Dedifferentiated amniotic fluid mesenchymal stem cell (primary cell): ENCODE data around the gene PTK6.

Source experiments
- DNase-seq: peaks from one replicate; pipeline ENCODE4 v3.0.0-alpha.2; 2016; ENCODE audit errors: extremely low spot score

PTK6 gene

GRCh38 chr20:63557481-63557891, 20.3 kb upstream of the PTK6 start:
- DNase-seq = no peak

GRCh38 chr20:63556873-63557478, 19.8 kb upstream of the PTK6 start:
- no peak for DNase-seq

DNA sequence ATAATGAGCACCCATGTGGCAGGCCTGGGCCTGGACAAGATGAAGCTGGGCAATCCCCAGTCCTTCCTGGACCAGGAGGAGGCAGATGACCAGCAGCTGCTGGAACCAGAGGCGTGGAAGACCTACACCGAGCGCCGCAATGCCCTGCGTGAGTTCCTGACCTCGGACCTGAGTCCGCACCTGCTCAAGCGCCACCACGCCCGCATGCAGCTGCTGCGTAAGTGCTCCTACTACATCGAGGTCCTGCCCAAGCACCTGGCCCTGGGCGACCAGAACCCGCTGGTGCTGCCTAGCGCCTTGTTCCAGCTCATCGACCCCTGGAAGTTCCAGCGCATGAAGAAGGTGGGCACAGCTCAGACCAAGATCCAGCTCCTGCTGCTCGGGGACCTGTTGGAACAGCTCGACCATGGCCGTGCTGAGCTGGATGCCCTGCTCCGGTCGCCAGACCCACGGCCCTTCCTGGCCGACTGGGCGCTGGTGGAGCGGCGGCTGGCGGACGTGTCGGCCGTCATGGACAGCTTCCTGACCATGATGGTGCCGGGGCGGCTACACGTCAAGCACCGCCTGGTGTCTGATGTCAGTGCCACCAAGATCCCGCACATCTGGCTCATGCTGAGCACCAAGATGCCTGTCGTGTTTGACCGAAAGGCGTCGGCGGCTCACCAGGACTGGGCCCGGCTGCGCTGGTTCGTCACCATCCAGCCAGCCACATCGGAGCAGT, 18.6 kb upstream of the PTK6 start:
- DNase-seq = no peak

DNA sequence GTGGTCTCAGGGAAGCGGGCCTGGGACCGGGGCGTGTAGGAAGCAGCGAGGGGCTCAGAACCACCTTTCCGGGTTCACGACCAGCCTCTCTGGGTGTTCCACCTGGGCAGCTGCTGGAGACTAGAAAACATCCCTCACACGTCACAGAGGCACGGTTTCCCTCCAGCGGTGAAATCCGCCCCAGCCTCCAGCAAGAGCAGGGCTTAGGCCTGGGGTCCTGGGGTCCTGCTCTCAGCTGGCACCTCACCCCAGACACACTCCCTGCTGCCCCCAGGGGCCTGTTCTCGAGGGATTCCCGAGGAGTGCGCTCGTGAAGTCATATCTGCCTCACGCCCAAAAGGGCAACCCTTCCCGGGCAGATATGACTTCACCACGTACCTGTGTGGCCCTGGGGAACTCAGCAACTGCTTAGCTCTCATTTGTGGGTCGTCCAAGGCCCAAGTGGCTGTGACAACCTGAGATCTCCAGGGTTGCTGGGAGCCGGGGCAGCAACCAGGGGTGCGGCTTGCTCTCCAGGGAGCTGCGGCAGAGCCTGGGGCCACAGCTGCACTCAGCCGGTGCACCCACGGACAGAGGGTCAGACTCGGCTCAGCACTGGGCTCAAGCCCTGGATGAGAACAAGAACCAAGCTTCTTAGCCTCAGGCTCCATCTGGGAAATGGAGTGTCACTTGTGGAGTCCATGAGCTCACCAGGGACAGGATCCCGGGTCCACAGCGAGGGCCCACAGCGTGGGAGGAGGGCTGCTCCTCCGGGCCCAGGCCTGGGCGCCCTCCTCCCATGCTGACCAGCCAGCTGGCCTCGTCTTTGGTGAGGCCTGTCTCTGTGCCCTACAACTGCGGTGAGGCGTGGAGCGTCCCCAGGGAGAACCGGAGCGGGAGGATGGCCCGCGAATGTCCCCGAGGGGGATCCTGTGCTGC, 17.4 kb upstream of the PTK6 start:
- no peak for DNase-seq

DNA sequence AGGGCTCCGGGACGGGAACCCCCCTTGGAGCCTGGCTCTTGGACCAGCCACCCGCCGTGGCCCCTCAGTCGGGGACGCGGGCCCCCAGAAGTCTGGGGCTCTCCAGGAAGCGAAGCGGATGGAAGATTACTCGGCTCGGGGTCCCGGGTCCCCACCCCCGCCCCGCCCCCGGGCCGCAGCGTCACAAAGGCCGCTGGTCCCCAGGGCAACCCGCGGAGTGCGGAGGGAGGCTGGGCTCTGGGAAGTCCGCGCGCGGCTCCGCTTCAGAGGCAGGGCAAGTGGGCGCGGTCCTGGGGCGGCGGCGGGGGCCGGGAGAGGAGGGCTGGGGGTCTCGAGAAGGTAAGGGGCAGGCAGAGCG, 16.7 kb upstream of the PTK6 start, which contains the start of gene FNDC11:
FNDC11 (plus strand) TSS at position 227 of the 358 bp plus-strand sequence. CDS start 1,505 bp downstream, outside the sequence.
- no peak for DNase-seq

GRCh38 chr20:63553251-63553932, 16.2 kb upstream of the PTK6 start:
- peak; percentile 66 for DNase-seq

DNA sequence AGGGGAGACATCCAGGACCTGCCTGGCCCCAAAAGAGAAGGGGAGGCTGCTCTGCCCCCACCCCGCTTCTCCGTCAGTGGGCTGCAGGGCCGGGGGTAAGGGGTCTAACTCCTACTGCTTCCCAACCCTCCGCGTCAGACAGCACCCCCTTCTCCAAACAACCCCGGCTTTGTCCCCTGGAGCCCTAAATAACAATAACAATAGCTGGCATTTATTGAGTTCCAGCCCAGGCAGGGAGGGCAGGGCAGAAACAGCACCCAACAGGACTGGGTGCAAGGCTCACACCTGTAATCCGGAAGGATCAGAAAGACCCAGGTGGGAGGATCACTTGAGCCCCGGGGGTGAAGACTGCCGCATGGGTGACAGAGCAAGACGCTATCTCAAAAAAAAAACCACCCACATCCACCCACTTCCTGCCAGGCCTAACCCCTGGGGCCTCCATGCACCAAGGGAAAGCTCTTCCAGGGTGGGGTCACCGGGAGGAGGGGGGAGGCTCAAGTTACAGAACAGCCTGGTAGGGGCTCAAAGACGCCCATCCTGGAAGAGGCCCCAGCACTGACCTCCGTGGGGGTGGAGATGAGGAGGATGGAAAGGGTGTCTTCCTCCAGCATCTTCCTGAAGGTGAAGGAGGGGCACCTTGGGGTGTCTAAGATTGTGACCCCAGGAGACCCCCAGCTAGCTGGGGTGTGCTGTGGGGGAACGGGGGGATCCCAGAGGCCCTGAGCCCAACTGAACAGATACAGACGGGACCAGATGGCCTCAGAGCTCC, 15.5 kb upstream of the PTK6 start:
- DNase-seq = no peak

GRCh38 chr20:63551068-63551467, 13.9 kb upstream of the PTK6 start:
- no peak for DNase-seq

DNA sequence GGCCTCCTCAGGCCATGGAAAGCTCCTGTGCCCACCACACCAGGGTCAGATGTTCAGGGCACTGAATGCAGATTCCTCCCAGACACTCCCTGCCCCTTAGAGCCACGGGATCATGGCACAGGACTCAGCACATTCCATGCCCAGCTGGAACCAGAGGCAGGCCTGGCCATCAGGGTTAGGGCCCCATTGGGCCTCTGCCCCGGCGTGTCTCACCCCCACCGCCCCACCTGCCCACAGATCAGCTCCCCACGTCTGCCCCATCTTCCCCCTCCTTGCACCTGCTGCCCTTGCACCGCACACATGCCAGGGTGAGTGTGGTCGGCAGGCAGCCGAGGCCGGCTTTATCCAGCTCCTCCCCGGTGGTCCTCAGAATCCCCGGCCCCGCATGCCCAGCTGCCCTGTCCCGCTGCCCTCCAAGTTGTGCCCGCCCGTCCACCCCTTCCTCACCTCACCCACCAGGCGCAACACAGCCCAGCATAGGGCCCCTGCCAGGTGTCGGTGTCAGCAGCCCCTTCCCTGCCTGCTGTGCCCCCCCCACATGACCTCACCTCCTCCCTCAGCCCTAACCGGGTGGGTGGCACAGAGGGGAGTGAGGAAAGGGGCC, 12.6 kb upstream of the PTK6 start:
- no peak for DNase-seq

- DNase-seq = no peak
Observed at GRCh38 chr20:63549019-63549418, 11.8 kb upstream of the PTK6 start.

GRCh38 chr20:63548542-63548941, 11.4 kb upstream of the PTK6 start:
- DNase-seq = no peak

- DNase-seq = no peak
Observed at GRCh38 chr20:63547725-63548480, 10.7 kb upstream of the PTK6 start, which contains the start of gene SRMS. Gene SRMS (minus strand): TSS chr20:63547749. CDS start chr20:63547463, 286 bp downstream.

DNA sequence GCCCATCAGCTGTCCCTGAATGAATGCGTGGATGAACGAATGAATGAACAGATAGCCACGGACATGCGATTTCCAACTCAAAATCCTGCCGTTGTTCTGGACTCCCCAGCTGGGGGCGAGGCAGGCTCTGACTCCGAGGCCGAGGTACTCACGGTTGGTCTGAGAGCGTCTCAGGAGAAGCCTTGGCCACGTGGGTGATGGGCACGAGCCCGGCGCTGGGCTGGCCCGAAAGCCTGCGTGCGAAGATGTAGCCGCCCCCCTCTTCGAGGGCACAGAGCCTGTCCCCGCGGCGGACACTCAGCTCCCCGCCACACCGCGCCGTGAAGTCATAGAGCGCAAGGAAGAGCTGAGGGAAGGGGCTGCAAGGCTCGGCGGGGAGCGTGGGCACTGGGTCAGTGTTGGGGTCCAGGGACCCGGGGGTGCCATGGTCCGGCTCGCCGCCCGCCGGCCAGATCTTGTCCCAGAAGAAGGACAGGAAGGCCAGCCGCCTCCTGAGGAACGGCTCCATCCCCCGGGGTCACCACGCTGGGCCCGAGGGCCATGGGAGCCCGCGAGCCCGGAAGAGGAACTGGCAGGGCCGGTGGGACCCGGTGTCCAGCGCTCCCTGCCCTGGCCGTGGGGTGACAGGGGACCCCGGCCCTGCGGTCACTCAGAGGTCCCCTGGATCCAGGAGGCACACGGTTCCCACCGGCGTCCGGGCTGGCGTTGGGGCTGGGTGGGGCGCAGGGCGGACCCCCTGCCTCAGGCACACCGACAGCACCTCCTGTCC, 10.0 kb upstream of the PTK6 start:
- DNase-seq = no peak

DNA sequence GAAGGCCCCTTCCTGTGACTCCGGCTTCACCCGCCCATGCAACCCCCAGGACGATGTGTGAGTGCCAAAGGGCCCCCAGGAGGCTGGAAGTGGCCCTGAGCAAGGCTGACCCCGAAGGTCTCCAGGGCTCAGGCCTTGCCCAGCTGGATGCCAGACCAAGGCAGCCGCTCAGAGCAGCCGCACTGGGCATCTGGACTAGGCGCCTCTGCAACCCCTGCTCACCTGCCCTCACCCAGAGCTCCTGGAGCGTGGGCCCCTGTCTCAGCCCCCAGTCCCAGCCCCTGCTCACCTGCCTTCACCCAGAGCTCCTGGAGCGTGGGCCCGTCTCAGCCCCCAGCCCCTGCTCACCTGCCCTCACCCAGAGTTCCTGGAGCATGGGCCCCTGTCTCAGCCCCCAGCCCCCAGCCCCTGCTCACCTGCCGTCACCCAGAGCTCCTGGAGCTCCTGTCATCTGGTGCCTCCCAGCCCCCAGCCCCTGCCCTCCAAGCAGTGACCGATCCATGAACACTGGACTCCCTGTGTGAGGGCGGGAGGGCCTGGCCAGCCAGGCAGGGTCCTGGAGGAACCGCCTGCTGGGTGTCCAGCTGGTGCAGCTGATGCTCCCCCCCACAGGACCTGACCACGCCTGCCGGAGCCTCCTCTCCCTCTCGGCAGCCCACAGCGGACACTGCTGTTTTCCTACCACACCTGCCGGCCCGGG, 9.2 kb upstream of the PTK6 start:
- no peak for DNase-seq

- no peak for DNase-seq
Observed at GRCh38 chr20:63545814-63546213, 8.6 kb upstream of the PTK6 start.

DNA sequence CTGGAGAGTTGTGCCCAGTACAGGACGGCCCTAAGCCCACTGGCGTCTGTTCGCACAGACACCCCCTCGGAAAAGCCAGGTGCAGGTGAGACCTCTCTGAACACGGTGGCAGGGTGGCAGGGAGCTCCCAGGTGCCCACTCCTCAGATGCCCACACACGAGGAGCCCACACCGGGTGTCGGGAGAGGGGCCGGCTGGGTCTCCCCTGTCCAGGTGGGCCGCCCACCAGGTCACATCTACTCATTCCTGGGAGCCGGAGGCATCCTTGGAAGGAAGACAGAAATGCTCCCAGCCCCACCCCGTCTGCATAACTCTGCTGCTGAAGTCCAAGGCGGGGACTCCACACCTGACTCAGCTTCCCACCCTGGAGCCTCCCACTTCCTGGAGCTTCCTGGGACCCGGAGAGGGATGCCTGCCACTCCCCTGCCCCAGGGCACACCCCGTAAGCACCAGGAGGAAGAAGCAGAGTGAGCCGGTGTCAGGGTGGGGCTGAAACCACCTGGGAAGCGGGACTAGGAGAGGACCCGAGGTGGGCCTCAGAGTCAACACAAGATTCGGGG, 7.9 kb upstream of the PTK6 start:
- no peak for DNase-seq

DNA sequence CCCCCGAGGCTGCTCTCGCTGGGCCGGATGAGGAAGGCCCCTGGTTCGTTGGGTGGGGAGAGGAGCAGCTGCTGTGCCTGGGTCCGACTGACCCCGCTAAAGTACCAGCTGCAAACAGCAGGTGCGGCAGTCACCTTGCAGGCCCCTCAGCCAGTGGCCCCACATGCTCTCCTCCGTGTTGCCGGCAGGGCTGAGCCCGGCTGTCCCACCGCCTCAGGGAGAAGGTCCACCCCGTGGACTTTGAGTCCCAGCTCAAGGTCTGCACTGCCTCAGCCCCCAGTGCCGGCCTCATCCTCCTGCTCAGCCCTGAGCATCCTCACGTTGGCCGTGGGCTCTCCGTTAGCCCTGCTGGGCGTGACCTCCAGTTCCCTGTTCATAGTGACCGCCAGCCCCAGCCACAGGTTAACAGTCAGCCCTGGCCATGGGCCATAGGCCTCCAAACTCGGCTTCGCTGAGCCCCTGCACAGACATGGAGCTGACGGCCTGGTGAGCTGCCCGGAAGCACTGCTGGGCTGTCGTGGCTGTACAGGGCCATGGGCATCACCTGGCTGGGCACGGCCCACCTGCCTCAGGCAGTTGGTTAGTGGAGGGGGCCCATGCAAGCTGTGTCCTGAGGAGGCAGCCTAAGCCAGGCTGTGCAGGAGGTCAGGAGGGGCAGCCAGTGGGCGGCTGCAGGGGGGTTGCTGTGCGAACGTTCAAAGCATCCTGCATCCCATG, 7.2 kb upstream of the PTK6 start:
- no peak for DNase-seq

DNA sequence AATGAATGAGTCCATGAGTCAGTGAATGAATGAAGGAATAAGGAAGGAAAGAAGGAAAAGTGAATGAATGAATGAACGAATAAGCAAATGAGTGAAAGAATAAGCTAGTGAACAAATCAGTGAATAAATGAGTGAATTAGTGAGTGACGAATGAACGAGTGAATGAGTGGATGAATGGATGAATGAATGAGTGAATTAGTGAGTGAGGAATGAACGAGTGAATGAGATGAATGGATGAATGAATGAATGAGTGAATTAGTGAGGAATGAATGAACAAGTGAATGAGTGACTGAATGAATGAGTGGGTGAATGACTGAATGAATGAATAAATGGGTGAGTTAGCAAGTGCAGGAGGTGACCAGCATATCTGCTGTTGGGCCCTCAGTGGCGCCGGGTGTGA, 6.6 kb upstream of the PTK6 start:
- no peak for DNase-seq
